Measurements from ENCODE around the gene INTS4.

- TF ChIP-seq CTCF (IDR thresholded peaks at IDR 0.05) (no peak), ZFX (IDR thresholded peaks at IDR 0.05; ENCODE audit: borderline replicate concordance) (no peak)
Measured at GRCh38 chr11:77851503-77851902, 143.0 kb downstream of the INTS4 start.

Data from 22Rv1 (cell line).